Measurements from ENCODE around the gene FBXL17.

GRCh38 chr5:107954254-107954653 is 427.6 kb downstream of the FBXL17 start:
- TF ChIP-seq POLR2A (IDR thresholded peaks at IDR 0.05) (no peak), CTCF (IDR thresholded peaks at IDR 0.05) (no peak)
